Progenitor cell of endocrine pancreas (in vitro differentiated cells): ENCODE data around the gene BROX. TPM values are rescaled to one million over a fixed set of nuclear protein-coding genes. Genes with fewer than 3 reads are reported as not detected.
"Not testable (repeated sequence)": the region's sequence is repeated elsewhere in the genome, so short reads cannot be mapped to it uniquely, and the experiment has no call there.

Experiments used
- DNase-seq: peaks from one replicate; pipeline ENCODE4 v3.0.0; 2021; ENCODE audit warnings: low spot score; ENCODE audit not compliant: unreplicated experiment
- H3K27ac Mint-ChIP-seq: 2 replicates; pipeline ENCODE4 v1.8.0; 2021; ENCODE audit warnings: mild to moderate bottlenecking, moderate library complexity, mixed read lengths
- H3K27me3 Mint-ChIP-seq: 2 replicates; pipeline ENCODE4 v1.8.0; 2021; ENCODE audit warnings: mixed read lengths
- H3K36me3 Mint-ChIP-seq: 2 replicates; pipeline ENCODE4 v1.8.0; 2022; ENCODE audit warnings: mixed read lengths; ENCODE audit not compliant: insufficient read depth
- H3K4me1 Mint-ChIP-seq: 2 replicates; pipeline ENCODE4 v1.8.0; 2021; ENCODE audit warnings: low read depth, mixed read lengths
- H3K4me3 Mint-ChIP-seq: 2 replicates; pipeline ENCODE4 v1.8.0; 2021; ENCODE audit warnings: low read depth, mild to moderate bottlenecking, moderate library complexity, mixed read lengths
- H3K9me3 Mint-ChIP-seq: 2 replicates; pipeline ENCODE4 v1.8.0; 2021; ENCODE audit warnings: low read depth, mixed read lengths
- total RNA-seq: library from RNA; stranded (reverse); gene quantifications from 2 replicates; pipeline ENCODE4 v1.2.1, GENCODE V29; 2021
- TF ChIP-seq, protein P1 (sequence below): fragments of 200-600 bp; sonication (generic); IDR thresholded peaks from one replicate; pipeline ENCODE4 v1.5.0; 2021; ENCODE audit warnings: antibody characterized with exemption, mild to moderate bottlenecking; ENCODE audit not compliant: unreplicated experiment

Gene BROX
- total RNA-seq, 1 donor from 2014 or later = 27.5 TPM

DNA sequence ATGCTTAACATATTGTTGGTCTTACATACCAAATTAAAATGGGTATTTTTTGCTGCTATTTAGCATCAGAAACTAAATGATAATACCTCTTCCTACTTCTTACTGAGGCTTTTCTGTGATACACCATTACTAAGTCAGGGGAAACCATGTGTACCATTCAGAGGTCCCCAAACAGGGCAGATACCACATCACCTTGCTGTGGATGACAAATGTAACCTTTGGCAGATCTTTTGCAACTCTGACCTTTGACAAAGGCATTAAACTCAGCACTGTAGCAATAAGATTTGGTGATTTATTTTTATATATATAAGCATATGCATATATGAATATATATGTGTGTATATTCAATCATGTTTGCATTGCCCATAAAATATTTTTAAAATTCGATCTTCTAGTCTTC, 27.6 kb downstream of the BROX start:
- no peaks in the 10 kb centered on the region for H3K4me1 Mint-ChIP-seq
- no peaks in the 10 kb centered on the region for H3K27me3 Mint-ChIP-seq
- H3K36me3 Mint-ChIP-seq = no peaks in the 10 kb centered on the region
- H3K4me3 Mint-ChIP-seq = no peak overlapping the region
- no peaks in the 10 kb centered on the region for H3K9me3 Mint-ChIP-seq
- no peak overlapping the region for H3K27ac Mint-ChIP-seq
- TF ChIP-seq, protein P1, sequence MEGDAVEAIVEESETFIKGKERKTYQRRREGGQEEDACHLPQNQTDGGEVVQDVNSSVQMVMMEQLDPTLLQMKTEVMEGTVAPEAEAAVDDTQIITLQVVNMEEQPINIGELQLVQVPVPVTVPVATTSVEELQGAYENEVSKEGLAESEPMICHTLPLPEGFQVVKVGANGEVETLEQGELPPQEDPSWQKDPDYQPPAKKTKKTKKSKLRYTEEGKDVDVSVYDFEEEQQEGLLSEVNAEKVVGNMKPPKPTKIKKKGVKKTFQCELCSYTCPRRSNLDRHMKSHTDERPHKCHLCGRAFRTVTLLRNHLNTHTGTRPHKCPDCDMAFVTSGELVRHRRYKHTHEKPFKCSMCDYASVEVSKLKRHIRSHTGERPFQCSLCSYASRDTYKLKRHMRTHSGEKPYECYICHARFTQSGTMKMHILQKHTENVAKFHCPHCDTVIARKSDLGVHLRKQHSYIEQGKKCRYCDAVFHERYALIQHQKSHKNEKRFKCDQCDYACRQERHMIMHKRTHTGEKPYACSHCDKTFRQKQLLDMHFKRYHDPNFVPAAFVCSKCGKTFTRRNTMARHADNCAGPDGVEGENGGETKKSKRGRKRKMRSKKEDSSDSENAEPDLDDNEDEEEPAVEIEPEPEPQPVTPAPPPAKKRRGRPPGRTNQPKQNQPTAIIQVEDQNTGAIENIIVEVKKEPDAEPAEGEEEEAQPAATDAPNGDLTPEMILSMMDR = no peak
- no peak for DNase-seq

- DNase-seq, H3K4me3 Mint-ChIP-seq, H3K27ac Mint-ChIP-seq, H3K9me3 Mint-ChIP-seq, H3K27me3 Mint-ChIP-seq, H3K4me1 Mint-ChIP-seq, H3K36me3 Mint-ChIP-seq: not testable (repeated sequence)
Observed at GRCh38 chr1:222741630-222742457, 29.5 kb downstream of the BROX start.

- no peak overlapping the region for H3K27ac Mint-ChIP-seq
Observed at GRCh38 chr1:222749927-222750326, 37.6 kb downstream of the BROX start.

DNA sequence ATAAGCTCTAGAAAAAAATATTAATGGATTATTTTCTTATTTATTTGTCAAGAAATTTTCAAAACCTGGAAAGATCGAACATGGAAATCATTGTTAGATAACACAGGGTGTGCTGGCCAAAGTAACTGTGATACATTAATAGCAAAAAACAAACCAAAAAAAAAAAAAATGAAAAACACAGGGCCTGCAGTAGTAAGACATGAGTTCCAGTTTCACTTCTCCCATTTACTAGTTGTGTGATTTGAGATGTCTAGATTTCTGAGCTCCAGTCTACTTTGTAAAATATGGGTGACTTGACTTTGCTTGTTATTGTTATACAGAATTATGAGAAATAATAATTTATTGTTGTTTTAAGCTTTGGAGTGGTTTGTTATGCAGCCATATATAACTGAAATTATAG, 38.3 kb downstream of the BROX start:
- no peaks in the 10 kb centered on the region for H3K9me3 Mint-ChIP-seq
- no peak overlapping the region for H3K27ac Mint-ChIP-seq
- peaks cover 12% of the 10 kb centered on the region for H3K4me1 Mint-ChIP-seq
- DNase-seq = no peak
- no peaks in the 10 kb centered on the region for H3K36me3 Mint-ChIP-seq
- TF ChIP-seq, protein P1 = no peak
- no peak overlapping the region for H3K4me3 Mint-ChIP-seq
- H3K27me3 Mint-ChIP-seq = peaks cover 9% of the 10 kb centered on the region

More at GRCh38 chr1:222749927-222750326, 37.6 kb downstream of the BROX start:
- DNase-seq = no peak
- H3K27me3 Mint-ChIP-seq = peaks cover 9% of the 10 kb centered on the region
- H3K4me3 Mint-ChIP-seq = no peak overlapping the region
- H3K36me3 Mint-ChIP-seq = no peaks in the 10 kb centered on the region
- H3K9me3 Mint-ChIP-seq = no peaks in the 10 kb centered on the region
- TF ChIP-seq, protein P1 = no peak
- H3K4me1 Mint-ChIP-seq = peaks cover 12% of the 10 kb centered on the region

DNA sequence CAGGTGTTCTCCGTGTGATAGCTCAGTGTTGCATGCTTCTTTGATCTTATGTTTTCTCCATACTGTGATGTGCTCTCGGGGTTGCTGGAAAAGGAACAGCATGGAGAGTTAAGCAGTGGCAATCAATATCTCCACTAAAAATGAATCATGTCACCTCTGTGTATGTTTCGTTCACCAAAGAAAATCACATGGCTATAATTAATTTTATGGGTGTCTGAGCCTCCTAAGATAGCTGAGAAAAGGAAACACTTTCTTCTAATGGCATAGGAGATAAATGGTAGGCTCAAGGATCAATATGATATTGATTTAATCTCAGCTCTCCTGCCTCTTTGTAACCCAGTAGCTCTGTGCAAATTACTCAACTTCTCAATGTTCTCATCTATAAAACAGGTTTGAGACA, 38.9 kb downstream of the BROX start:
- no peak for DNase-seq
- Mint-ChIP-seq H3K36me3 (no peaks in the 10 kb centered on the region), H3K9me3 (no peaks in the 10 kb centered on the region), H3K27ac (no peak overlapping the region), H3K27me3 (peaks cover 9% of the 10 kb centered on the region), H3K4me1 (peaks cover 12% of the 10 kb centered on the region), H3K4me3 (no peak overlapping the region)
- TF ChIP-seq, protein P1 = no peak
